ENCODE data around the gene ATXN2. TPM values are rescaled to one million over a fixed set of nuclear protein-coding genes. Genes with fewer than 3 reads are reported as not detected.
A peak's percentile ranks its signal among the peaks of the same experiment; 100 is the strongest.

The ATXN2 gene
- total and polyA plus RNA-seq, 3 experiments from 2014 or later: 27.7 to 44.9 (median 39.9) TPM

DNA sequence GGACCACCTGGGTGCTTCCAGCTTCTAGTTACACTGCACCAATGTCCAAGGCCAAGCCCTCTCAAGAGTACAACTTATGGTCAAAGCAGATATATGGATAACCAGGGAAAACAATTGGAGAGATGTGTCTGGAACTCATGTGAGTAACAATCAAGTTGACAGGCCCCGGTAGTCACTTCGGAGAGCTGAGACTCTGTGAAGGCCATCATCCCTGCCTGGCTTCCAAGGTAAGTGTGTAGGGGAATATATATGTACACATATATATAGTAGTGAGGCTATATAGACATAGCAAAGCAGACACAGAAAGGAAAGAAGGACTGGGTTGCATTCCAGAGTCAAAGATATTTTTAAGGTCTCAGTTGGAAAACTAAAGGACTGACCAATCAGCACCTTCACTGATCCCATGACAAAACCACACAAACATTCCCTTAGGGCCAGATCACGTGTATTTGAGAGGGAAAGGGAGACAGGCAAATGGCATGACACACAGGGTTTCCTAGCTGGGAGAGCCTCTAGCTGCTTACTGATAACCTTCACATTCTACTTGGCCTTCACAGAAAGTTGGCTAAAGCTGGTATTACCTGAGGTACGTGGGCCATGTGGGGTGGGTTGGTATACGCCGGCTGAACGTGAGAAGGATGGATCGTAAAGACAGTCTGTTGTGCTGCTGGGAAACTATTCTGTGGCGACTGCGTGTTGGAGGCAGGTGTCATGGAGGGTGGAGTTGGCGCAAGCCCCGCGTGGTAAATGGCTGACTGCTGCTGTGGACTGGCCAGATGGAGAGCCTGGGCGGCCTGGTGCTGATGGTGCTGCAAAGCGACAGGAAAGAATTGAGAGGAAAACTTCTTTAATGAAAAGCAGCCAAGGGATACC lies 143.4 kb downstream of the ATXN2 start:
- H3K27ac Mint-ChIP-seq: peak overlapping the region in 7 of 8 donors; percentile 34 to 88 (median 78)
- POLR2A ChIA-PET: no interaction called here
- H3K36me3 ChIP-seq (ENCODE audit: insufficient read depth, low read length): peaks cover 19% of the 10 kb centered on the region

GRCh38 chr12:111454716-111455447 lies 144.2 kb downstream of the ATXN2 start:
- Mint-ChIP-seq H3K36me3 (peaks cover 0 to 65% (median 11%) of the 10 kb centered on the region in 3 donors), H3K4me3 (no peak overlapping the region), H3K9me3 (no peaks in the 10 kb centered on the region), H3K27ac (peak overlapping the region; percentile 10 to 92 (median 78)), H3K4me1 (peaks cover 32 to 33% (median 33%) of the 10 kb centered on the region in 3 donors), H3K27me3 (no peaks in the 10 kb centered on the region)
- Histone ChIP-seq H3K4me3 (ENCODE audit: low read length) (no peak overlapping the region), H3K27me3 (ENCODE audit: insufficient read depth, low read length, poor library complexity, severe bottlenecking) (no peaks in the 10 kb centered on the region), H3K9me3 (ENCODE audit: low read length) (no peaks in the 10 kb centered on the region), H3K36me3 (ENCODE audit: insufficient read depth, low read length) (peaks cover 25% of the 10 kb centered on the region), H3K27ac (ENCODE audit: low read depth, low read length) (no peak overlapping the region), H3K4me1 (ENCODE audit: insufficient read depth, low read length) (peaks cover 10% of the 10 kb centered on the region)
- DNase-seq: no peak
- ChIA-PET POLR2A (interaction anchor here (0.7 kb wide), 1 partner anchor 73 kb away, joined by 3 read pairs; no protein-coding TSS in a partner anchor), CTCF (interaction anchor here (12.6 to 31.7 kb wide), 2 partner anchors 16 to 52 kb away, joined by 218 to 1032 read pairs; partner anchors contain the start of gene SH2B3)

More for the DNA sequence above, 143.4 kb downstream of the ATXN2 start:
- CTCF ChIA-PET: interaction anchor here (0.9 to 31.7 kb wide), 4 partner anchors 17 to 53 kb away, joined by 3 to 1032 read pairs (median 110); partner anchors contain the start of gene SH2B3
- no peak overlapping the region for H3K27ac ChIP-seq (ENCODE audit: low read depth, low read length)
- peaks cover 0 to 60% (median 11%) of the 10 kb centered on the region in 3 donors for H3K36me3 Mint-ChIP-seq
- no peak overlapping the region for H3K4me3 Mint-ChIP-seq
- no peak overlapping the region for H3K4me3 ChIP-seq (ENCODE audit: low read length)
- no peak for DNase-seq
- no peaks in the 10 kb centered on the region for H3K9me3 ChIP-seq (ENCODE audit: low read length)
- no peaks in the 10 kb centered on the region for H3K9me3 Mint-ChIP-seq
- no peaks in the 10 kb centered on the region for H3K27me3 Mint-ChIP-seq
- peaks cover 26 to 29% (median 27%) of the 10 kb centered on the region in 3 donors for H3K4me1 Mint-ChIP-seq
- no peaks in the 10 kb centered on the region for H3K27me3 ChIP-seq (ENCODE audit: insufficient read depth, low read length, poor library complexity, severe bottlenecking)
- H3K4me1 ChIP-seq (ENCODE audit: insufficient read depth, low read length): peaks cover 6% of the 10 kb centered on the region

GRCh38 chr12:111454311-111454710 lies 144.8 kb downstream of the ATXN2 start:
- DNase-seq: no peak
- Mint-ChIP-seq H3K9me3 (no peaks in the 10 kb centered on the region), H3K4me1 (peaks cover 32 to 37% (median 36%) of the 10 kb centered on the region in 3 donors), H3K36me3 (peaks cover 0 to 70% (median 11%) of the 10 kb centered on the region in 3 donors), H3K27ac (peak overlapping the region in 5 of 8 donors; percentile 35 to 92 (median 61)), H3K4me3 (no peak overlapping the region), H3K27me3 (no peaks in the 10 kb centered on the region)
- H3K36me3 ChIP-seq (ENCODE audit: insufficient read depth, low read length): peaks cover 27% of the 10 kb centered on the region
- H3K27ac ChIP-seq (ENCODE audit: low read depth, low read length): no peak overlapping the region
- peaks cover 15% of the 10 kb centered on the region for H3K4me1 ChIP-seq (ENCODE audit: insufficient read depth, low read length)
- CTCF ChIA-PET: interaction anchor here (12.6 to 31.7 kb wide), 2 partner anchors 15 to 51 kb away, joined by 218 to 1032 read pairs; partner anchors contain the start of gene SH2B3
- H3K9me3 ChIP-seq (ENCODE audit: low read length): no peaks in the 10 kb centered on the region
- no peak overlapping the region for H3K4me3 ChIP-seq (ENCODE audit: low read length)
- no peaks in the 10 kb centered on the region for H3K27me3 ChIP-seq (ENCODE audit: insufficient read depth, low read length, poor library complexity, severe bottlenecking)
- POLR2A ChIA-PET: interaction anchor here (0.7 kb wide), 1 partner anchor 74 kb away, joined by 3 read pairs; no protein-coding TSS in a partner anchor

- Mint-ChIP-seq H3K27ac (peak overlapping the region in 5 of 8 donors; percentile 12 to 81 (median 58)), H3K9me3 (no peaks in the 10 kb centered on the region), H3K4me1 (peaks cover 36 to 44% (median 42%) of the 10 kb centered on the region in 3 donors), H3K27me3 (no peaks in the 10 kb centered on the region), H3K36me3 (peaks cover 0 to 77% (median 11%) of the 10 kb centered on the region in 3 donors), H3K4me3 (no peak overlapping the region)
- Histone ChIP-seq H3K27ac (ENCODE audit: low read depth, low read length) (no peak overlapping the region), H3K4me1 (ENCODE audit: insufficient read depth, low read length) (peaks cover 17% of the 10 kb centered on the region), H3K4me3 (ENCODE audit: low read length) (no peak overlapping the region), H3K27me3 (ENCODE audit: insufficient read depth, low read length, poor library complexity, severe bottlenecking) (no peaks in the 10 kb centered on the region), H3K36me3 (ENCODE audit: insufficient read depth, low read length) (peaks cover 30% of the 10 kb centered on the region), H3K9me3 (ENCODE audit: low read length) (no peaks in the 10 kb centered on the region)
- ChIA-PET CTCF (interaction anchor here (5.4 to 31.7 kb wide), 3 partner anchors 14 to 50 kb away, joined by 69 to 1032 read pairs (median 218); partner anchors contain the start of gene SH2B3), POLR2A (no interaction called here)
- no peak for DNase-seq
These were observed 145.8 kb downstream of the ATXN2 start for GRCh38 chr12:111453071-111453989.

DNA sequence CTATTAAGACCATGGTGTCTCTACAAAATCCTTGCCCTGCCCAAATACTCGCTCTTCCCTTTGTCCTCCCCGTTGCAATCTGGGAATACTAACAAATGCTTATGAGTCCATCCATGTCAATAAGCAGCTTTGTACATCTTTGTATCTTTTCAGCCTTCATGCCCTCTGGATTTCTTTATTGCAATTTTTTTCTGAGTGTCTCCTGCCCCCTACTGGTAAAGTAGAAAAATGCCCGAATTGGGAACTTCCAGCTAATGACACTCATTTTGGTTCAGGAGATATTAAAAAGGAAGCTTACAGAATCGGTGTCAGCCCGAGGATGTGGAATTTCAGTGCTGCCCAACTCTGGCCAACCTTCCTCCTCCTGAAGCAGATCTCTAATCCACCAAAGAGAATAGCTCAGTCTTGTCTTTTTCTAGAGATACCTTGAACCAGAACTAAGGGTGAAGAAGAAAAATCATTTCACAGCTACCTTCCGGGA lies 147.4 kb downstream of the ATXN2 start:
- Mint-ChIP-seq H3K27me3 (peaks cover 0 to 2% of the 10 kb centered on the region in 2 donors), H3K4me1 (peaks cover 40 to 50% (median 42%) of the 10 kb centered on the region in 3 donors), H3K36me3 (peaks cover 0 to 82% (median 11%) of the 10 kb centered on the region in 3 donors), H3K4me3 (no peak overlapping the region), H3K9me3 (no peaks in the 10 kb centered on the region), H3K27ac (peak overlapping the region; percentile 12 to 98 (median 80))
- Histone ChIP-seq H3K9me3 (ENCODE audit: low read length) (no peaks in the 10 kb centered on the region), H3K4me3 (ENCODE audit: low read length) (no peak overlapping the region), H3K4me1 (ENCODE audit: insufficient read depth, low read length) (peaks cover 17% of the 10 kb centered on the region), H3K36me3 (ENCODE audit: insufficient read depth, low read length) (peaks cover 36% of the 10 kb centered on the region), H3K27ac (ENCODE audit: low read depth, low read length) (no peak overlapping the region), H3K27me3 (ENCODE audit: insufficient read depth, low read length, poor library complexity, severe bottlenecking) (no peaks in the 10 kb centered on the region)
- ChIA-PET POLR2A (interaction anchor here (1.4 to 2.7 kb wide), 4 partner anchors 17 to 55 kb away, joined by 4 to 18 read pairs (median 11); no protein-coding TSS in a partner anchor), CTCF (interaction anchor here (0.5 to 31.7 kb wide), 18 partner anchors 10 to 231 kb away, joined by 3 to 1032 read pairs (median 4); partner anchors contain the start of genes PHETA1 and SH2B3)
- DNase-seq: peak in 2 of 5 donors; percentile 66 to 71

DNA sequence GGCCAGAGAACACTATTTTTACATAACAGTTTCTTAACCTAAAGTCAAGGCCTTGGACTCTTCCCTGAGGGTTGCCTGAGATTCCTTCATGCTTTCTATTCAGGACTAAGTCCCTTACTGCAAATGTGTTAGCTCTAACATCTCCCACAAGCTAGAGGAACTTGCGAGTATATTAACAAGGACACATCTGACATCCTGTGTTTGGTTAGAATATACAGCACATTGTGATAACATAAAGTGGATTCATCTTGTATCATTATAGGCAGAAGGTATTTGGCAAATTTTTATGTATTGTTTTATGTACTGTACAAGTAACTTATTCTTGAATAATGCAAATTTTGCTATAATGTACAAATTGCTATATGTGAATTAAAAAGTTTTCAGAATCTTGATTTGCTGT lies 147.9 kb downstream of the ATXN2 start:
- H3K4me1 Mint-ChIP-seq: peaks cover 43 to 54% (median 45%) of the 10 kb centered on the region in 3 donors
- Histone ChIP-seq H3K27me3 (ENCODE audit: insufficient read depth, low read length, poor library complexity, severe bottlenecking) (no peaks in the 10 kb centered on the region), H3K36me3 (ENCODE audit: insufficient read depth, low read length) (peaks cover 39% of the 10 kb centered on the region), H3K4me3 (ENCODE audit: low read length) (no peak overlapping the region), H3K4me1 (ENCODE audit: insufficient read depth, low read length) (peaks cover 17% of the 10 kb centered on the region), H3K27ac (ENCODE audit: low read depth, low read length) (no peak overlapping the region), H3K9me3 (ENCODE audit: low read length) (no peaks in the 10 kb centered on the region)
- H3K27me3 Mint-ChIP-seq: peaks cover 0 to 2% of the 10 kb centered on the region in 2 donors
- CTCF ChIA-PET: interaction anchor here (1.0 to 31.7 kb wide), 14 partner anchors 10 to 85 kb away, joined by 3 to 1032 read pairs (median 6); partner anchors contain the start of genes PHETA1 and SH2B3
- POLR2A ChIA-PET: interaction anchor here (0.5 to 2.7 kb wide), 5 partner anchors 16 to 1132 kb away, joined by 4 to 18 read pairs (median 8); no protein-coding TSS in a partner anchor
- H3K4me3 Mint-ChIP-seq: no peak overlapping the region
- H3K27ac Mint-ChIP-seq: peak overlapping the region; percentile 22 to 98 (median 84)
- DNase-seq: no peak
- H3K9me3 Mint-ChIP-seq: no peaks in the 10 kb centered on the region
- H3K36me3 Mint-ChIP-seq: peaks cover 0 to 85% (median 11%) of the 10 kb centered on the region in 3 donors

Measured in CD8-positive, alpha-beta memory T cell (primary cell).